SW 1271 (cell line): Measurements from ENCODE around the gene EPB41L4B.
"Not testable (repeated sequence)": the region's sequence is repeated elsewhere in the genome, so short reads cannot be mapped to it uniquely, and the experiment has no call there.

Experiments used
- DNase-seq, 2 experiments: peaks; one replicate each; lab custom pipeline; 2025; lab: John Stamatoyannopoulos, UW

EPB41L4B gene

DNA sequence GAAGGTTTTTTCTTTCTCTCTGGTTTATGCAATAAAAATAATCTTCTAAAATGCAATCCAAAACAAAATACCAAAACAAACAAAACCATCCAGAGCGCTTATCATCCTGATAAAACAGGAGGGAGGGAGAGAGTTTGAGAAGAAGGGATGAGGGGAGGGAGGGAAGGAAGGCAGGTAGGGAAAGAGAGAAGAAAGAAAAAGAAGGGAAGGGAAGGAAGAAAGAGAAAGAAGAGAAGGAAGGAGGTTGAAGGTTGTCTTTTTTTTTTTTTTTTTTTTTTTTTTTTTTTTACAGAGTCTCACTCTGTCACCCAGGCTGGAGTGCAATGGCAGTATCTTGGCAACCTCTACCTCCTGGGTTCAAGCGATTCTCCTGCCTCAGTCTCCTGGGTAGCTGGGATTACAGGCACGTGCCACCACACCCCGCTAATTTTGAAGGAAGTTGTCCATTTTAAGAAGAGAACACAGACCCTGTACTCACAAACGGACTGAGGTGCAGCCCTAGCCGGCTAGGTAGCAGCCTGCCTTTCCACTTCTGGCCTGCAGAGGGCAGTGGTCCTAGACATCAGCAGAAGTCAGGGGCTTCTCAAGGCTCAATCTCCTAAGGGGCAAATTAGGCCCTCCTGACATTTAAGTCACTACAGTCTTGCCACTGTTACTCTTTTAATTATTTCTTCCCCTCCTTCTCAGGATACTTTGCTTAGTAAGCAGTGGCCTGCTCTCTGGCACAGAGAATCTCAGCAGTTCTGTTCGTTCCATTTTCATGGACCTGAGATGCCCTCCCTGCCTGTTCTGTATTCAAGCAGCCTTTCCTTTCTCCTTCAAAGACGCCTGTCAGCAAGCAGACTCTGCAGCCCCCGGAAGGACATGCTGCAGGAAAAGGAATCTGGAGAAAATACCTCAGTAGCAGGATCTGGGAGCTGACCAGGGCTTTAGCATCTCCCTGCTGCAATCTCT is 76.4 kb downstream of the EPB41L4B start:
- DNase-seq: peak in 1 of 2 experiments; percentile 72

- no peak for DNase-seq
Measured at GRCh38 chr9:109242741-109243140, 78.1 kb downstream of the EPB41L4B start.

- no peak for DNase-seq
Measured at GRCh38 chr9:109242014-109242413, 78.8 kb downstream of the EPB41L4B start.

- DNase-seq: no peak
Measured at GRCh38 chr9:109241207-109241606, 79.7 kb downstream of the EPB41L4B start.

- DNase-seq: no peak
Measured at GRCh38 chr9:109239240-109239639, 81.6 kb downstream of the EPB41L4B start.

DNA sequence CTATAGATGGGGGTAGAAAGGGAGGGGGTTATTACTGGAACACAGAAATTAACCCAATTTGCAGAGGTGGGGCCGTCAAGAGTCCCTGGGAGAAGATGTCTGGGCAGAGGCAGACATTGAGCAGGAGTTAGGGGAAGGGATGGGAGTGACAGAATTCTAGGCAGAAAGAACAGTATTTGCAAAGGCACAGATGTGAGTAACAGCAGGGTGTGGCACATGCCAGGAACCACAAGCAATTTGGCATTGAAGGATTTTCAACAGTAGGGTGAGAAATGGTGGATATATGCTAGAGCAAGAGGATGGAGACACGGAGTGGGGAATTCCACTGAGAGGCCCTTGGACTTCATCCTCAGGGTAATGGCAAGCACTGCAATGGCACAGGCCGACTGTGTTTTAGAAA is 82.2 kb downstream of the EPB41L4B start:
- no peak for DNase-seq

GRCh38 chr9:109238125-109238524 is 82.7 kb downstream of the EPB41L4B start:
- no peak for DNase-seq

GRCh38 chr9:109232449-109233237 is 88.2 kb downstream of the EPB41L4B start:
- no peak for DNase-seq

DNA sequence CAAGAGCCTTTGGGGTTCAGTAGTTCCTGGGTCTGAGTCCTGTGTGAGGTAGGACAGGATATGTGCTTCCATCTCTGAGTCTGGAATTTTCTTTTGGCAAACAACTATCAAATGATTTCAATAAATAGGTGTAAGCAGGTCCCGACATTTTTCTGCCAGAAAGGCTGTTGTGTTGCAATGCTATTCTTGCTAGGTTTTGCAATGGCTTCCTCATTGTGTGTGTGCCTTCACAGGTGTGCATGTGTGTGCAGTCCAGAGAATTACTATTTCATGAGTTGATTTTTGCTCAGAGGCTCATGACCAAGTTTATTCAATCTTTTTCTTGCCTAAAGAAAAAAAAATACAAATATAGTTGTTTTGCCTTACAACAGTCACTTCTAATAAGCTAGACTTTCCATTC is 89.3 kb downstream of the EPB41L4B start:
- no peak for DNase-seq

DNA sequence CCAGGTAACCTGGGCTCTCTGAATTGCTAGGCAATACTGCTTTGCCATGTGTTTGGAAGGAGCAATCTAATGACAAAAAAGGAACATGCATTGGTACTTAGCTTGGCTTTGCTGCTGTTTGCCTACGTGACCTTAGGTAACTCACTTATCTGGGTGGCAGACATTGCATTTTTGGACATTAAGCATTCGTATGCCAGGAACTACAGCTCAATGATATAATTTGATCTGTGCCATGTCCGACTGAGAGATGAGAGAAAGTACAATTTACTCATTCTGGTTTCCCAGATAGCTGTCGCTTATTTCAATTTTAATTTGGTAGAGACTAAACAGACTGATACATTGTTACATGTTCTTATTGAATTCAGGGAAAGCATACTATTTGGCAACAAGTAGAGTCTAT is 90.6 kb downstream of the EPB41L4B start:
- DNase-seq: no peak

DNA sequence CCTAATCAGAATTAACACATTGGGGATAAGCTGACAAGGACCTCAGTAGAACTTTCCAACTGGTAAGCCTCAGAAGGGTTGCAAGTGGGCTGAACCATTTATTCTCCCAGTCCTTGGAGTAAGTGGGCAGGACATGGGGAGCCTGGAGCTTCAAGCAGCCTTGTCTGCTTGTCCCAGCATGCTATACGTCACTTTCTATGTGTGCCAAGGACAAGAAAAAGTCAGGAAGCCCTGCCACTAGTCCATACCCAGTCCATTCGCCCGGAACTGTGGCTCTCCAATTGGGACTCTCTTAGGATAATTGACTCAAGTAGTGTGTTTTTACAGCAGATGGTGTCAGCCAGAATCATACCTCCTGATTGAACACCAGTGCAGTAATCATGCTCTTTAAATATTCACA is 91.2 kb downstream of the EPB41L4B start:
- DNase-seq: no peak

DNA sequence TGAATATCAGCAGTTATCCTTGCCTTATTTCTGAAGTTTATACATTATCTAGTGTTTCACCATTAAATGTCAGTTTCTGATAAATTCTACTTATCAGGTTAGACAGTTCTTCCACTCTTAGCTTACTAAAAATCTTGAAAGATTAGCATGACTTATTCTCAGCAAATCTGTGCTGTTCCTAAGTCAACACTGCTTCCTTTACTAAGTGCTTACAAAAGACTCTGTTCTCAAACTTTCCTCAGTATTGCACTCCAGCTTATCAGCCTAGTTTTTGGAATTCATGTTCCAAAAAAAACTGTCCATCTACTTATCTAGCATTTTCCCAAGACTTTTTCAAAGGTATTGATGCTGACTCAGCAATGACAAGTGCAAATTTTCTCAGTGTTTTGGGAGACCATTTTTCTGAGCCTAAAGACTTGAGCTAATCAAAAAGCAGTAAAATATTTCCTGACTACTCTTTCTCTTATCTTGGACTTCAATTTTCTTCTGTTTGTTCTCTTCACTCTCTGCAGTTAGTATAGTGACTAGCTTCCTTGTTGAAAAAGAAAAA is 92.7 kb downstream of the EPB41L4B start:
- DNase-seq: no peak

DNA sequence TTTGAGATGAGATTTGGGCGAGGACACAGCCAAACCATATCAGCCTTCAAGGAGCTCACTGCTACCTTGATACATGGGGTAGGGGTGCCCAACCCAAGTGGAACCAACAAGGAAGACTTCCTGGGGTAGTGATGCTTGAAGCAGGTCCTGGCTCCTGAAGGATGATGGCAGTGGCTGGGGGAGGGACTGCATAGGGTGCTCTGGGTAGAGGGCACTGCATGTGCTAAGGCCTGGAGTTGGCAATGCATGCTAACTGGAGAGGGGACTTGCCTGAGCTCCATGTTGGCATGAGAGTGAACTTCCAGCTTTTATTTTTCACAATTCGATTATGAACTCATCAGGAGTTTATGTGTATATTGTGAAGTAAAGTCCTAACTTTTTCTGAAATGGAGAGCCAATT is 95.2 kb downstream of the EPB41L4B start:
- no peak for DNase-seq

DNA sequence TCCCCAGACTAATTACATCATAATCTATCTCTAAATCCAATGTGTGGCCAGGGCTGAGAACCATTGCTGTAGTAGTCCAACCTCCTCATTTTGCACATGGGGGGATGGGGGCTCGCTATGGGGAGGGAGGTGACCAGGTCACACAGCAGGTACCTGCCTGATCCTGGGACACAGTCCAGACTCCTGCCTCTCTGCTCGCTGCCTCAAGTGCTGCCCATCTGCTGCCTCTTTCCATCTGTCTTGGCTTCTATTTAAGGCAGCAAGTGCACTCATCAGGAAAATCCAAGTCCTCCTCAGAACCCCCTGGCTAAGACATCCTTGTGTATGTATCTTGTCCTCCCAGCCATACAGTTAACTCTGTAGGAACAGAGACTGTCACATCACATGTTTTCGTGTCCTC is 96.1 kb downstream of the EPB41L4B start:
- DNase-seq: no peak

DNA sequence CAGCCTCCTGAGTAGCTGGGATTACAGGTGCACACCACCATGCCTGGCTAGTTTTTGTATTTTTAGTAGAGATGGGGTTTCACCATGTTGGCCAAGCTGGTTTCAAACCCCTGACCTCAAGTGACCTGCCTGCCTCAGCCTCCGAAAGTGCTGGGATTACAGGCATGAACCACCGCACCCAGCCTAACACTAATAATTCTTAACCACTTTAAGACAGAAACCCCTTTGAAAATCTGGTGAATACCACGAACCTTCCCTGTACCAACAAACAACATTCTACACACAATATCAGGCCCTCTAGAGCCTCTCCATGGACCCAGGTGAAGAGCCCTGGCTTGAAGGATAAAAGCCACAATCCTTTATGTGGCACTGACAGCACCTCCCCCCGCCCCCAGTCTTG is 102.6 kb downstream of the EPB41L4B start:
- DNase-seq: not testable (repeated sequence)

GRCh38 chr9:109214414-109214813 is 106.4 kb downstream of the EPB41L4B start:
- DNase-seq: no peak

DNA sequence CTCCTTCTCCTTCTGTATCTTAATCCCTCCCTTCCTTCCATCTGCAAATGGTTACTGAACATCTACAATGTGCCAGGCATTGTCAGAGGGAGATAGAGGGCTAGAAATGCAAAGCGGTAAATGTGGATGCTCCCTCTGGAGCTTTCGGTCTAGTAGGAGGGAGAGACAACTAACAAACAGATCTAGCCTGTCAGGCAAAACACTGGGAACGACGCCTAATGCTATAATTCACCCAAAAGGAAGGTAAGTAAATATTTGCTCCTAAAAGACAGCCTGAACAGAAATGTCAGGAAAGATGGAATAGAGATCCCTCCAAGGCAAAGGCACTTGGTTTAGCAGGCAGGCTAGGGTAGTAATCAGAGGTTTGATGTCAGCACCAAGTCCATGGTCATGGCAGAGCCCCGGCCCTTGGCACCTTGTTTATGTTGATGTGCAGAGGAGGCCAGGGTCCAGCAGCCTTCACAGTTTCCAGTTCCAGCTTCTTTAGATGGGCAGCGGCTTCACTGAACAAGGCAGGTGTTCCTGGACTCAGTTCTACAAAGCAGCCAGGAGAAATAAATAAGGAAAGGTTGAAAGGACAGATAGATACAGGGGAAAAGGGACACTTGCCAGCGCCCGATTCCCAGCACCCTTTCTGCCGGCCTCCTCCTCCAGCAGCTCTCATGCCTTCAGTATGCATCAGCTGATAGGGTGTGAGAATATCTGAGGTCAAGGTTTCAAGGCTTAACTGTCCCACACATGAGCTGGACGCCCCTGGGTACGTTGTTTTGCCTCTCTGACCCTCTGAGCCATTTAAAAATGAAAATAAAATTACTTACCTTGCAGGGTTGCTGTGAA is 107.4 kb downstream of the EPB41L4B start:
- no peak for DNase-seq

DNA sequence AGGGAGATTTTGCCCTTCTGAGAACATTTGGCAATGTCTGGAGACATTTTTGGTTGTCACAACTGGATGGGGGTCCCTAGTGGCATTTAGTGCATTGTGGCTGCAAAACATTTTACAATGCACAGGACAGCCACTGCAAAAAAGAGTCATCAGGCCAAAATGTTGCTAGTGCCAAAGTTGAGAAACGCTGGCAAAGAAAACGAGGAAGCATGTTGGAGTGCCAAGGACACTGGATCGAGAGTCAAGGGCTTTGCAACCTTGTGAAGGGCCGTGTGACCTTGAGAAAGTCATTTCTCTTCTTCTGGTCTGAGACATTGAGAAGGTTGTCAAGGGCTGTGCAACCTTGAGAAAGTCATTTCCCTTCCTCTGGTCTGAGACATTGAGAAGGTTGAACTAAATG is 108.1 kb downstream of the EPB41L4B start:
- DNase-seq: no peak

- DNase-seq: no peak
Measured at GRCh38 chr9:109206670-109207069, 114.2 kb downstream of the EPB41L4B start.

DNA sequence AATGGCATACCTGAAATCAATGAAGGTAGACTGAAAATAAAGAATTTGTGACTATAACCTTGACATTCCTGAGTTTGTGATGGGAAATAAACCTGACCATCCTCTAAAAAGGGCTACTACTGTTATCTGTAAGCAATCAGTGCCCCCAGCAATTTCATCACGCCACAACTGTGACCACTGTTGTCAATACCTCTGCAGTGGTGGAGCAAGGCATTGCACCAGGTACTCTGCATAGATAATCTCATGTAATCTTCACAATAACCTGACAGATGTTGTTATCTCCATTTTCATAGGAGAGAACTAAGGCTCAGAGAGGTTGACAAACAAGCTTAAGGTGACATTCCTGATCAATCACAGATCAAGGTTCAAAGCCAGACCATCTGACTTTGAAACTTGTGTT is 115.3 kb downstream of the EPB41L4B start:
- no peak for DNase-seq

DNA sequence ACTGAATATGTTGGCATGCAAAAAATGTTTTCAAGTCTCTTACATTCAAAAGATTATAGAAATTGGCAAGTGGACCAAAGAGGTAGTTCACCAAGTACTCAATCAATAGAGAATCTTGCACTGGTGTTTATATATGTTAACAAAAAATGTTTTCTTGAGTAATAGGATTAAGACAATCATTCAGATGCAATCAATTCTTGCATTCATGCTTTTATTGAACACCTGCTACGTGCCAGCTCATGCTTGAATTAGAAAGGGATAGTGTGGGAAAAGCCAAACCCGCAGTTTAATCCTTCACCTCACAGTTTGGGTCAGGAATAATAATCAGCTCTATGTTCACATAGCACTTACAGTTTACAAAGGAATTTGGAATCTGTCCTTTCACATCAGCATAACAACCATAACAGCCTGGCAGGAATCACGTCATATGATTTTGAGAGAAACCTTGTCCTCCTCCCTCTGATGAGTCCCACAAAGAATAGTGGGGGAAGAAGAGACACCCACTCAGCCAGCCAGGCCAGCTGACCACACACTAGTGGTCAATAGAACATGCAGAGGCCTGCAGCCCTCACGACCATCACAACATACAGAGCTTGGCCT is 117.0 kb downstream of the EPB41L4B start:
- DNase-seq: no peak
